HepG2 (cell line): Measurements from ENCODE around the gene SCUBE2. TPM values are rescaled to one million over a fixed set of nuclear protein-coding genes. Genes with fewer than 3 reads are reported as not detected.

Experiments used
- ATAC-seq: fragments of 200-7000 bp; cut with Tn5 transposase; 3 replicates; pipeline ENCODE4 v1.9.1; 2020; ENCODE audit warnings: mild to moderate bottlenecking, moderate library complexity
- BruUV-seq: library from RNA; stranded (reverse); fragments of 400-500 nt; replicated peaks from 2 replicates; lab custom pipeline; 2021; lab: Mats Ljungman, UMichigan
- CTCF ChIA-PET: fragments of 300-600 bp; formaldehyde crosslinking; extraction: SDS; loops from one replicate; lab custom pipeline; 2021; ENCODE audit warnings: low total read pairs, inconsistent platforms, low intra/inter-chr PET ratio; lab: Yijun Ruan, JAX
- POLR2A ChIA-PET: fragments of 350-600 bp; sonication (Branson Sonifier 250); formaldehyde crosslinking; loops from one replicate; lab custom pipeline; 2020; ENCODE audit warnings: antibody characterized with exemption, inconsistent platforms; lab: Yijun Ruan, JAX
- DNase-seq: peaks from one replicate; pipeline ENCODE4 v3.0.0-alpha.2; 2015; ENCODE audit warnings: low spot score
- FAIRE-seq: peaks from 3 replicates; lab custom pipeline; 2011; peaks lifted over from hg19 to GRCh38; lab: Jason Lieb, UNC
- H2AFZ ChIP-seq: one replicate; pipeline ENCODE4 v1.6.1; 2011; ENCODE audit warnings: low read length, inconsistent platforms
- H3K27ac ChIP-seq: fragments of 300-600 bp; 3 replicates; pipeline ENCODE4 v1.8.0; 2011; ENCODE audit warnings: mixed run types, mild to moderate bottlenecking, mixed read lengths, low read length, inconsistent platforms; ENCODE audit not compliant: insufficient read depth; ENCODE audit errors: extremely low read length
- H3K27me3 ChIP-seq, 2 experiments: fragments of 200-600 bp in 1 of 2; 2 replicates in 1 of 2; 3 replicates in 1 of 2; pipeline versions ENCODE4 v1.6.0 to v1.8.0; 2011; ENCODE audit warnings: low read length in 2 of 2, mild to moderate bottlenecking in 2 of 2, moderate library complexity in 2 of 2, inconsistent platforms in 1 of 2; ENCODE audit not compliant: insufficient read depth in 2 of 2, control insufficient read depth in 1 of 2
- H3K36me3 ChIP-seq, 2 experiments: fragments of 200-600 bp in 1 of 2; replicated peaks in 1 of 2; 2 replicates in 1 of 2; 3 replicates in 1 of 2; pipeline versions ENCODE4 v1.5.1 to v1.8.0; 2011; ENCODE audit warnings: low read length in 2 of 2, inconsistent platforms in 1 of 2; ENCODE audit not compliant: insufficient read depth in 2 of 2, control insufficient read depth in 1 of 2
- H3K4me1 ChIP-seq: 2 replicates; pipeline ENCODE4 v1.5.1; 2012; ENCODE audit warnings: low read length, inconsistent platforms; ENCODE audit not compliant: insufficient read depth
- H3K4me2 ChIP-seq: 2 replicates; pipeline ENCODE4 v1.6.0; 2011; ENCODE audit warnings: low read depth, low read length, inconsistent platforms
- H3K4me3 ChIP-seq, 3 experiments: fragments of 200-600 bp in 1 of 3; sonication (generic), shearing (Covaris generic) in 1 of 3; replicated peaks in 1 of 3; 2 replicates each; pipeline ENCODE4 v1.5.1; 2011 to 2016; ENCODE audit warnings: low read length in 3 of 3, inconsistent platforms in 2 of 3, low read depth in 2 of 3, mild to moderate bottlenecking in 2 of 3, control low read depth in 1 of 3, mixed read lengths in 1 of 3; ENCODE audit not compliant: insufficient read depth in 1 of 3
- H3K79me2 ChIP-seq: one replicate; pipeline ENCODE4 v1.6.1; 2011; ENCODE audit warnings: low read length, inconsistent platforms; ENCODE audit not compliant: insufficient read depth
- H3K9ac ChIP-seq: 2 replicates; pipeline ENCODE4 v1.6.0; 2011; ENCODE audit warnings: mild to moderate bottlenecking, low read depth, low read length, inconsistent platforms; ENCODE audit not compliant: insufficient read depth
- H3K9me3 ChIP-seq: 2 replicates; pipeline ENCODE4 v1.5.1; 2012; ENCODE audit warnings: mild to moderate bottlenecking, low read length
- H4K20me1 ChIP-seq: 2 replicates; pipeline ENCODE4 v1.6.0; 2011; ENCODE audit warnings: inconsistent platforms, mild to moderate bottlenecking, low read length, moderate library complexity; ENCODE audit not compliant: insufficient read depth
- BCLAF1 ChIP-seq: fragments of 450-650 bp; IDR thresholded peaks from 2 replicates; pipeline ENCODE4 v1.6.1; 2017; ENCODE audit warnings: mild to moderate bottlenecking
- CERS6 ChIP-seq: sonication (generic); formaldehyde crosslinking; IDR thresholded peaks from 2 replicates; pipeline ENCODE4 v1.5.0; 2020; ENCODE audit warnings: missing genetic modification reagents
- KDM1A ChIP-seq: IDR thresholded peaks from 2 replicates; pipeline ENCODE4 v1.6.1; 2016; ENCODE audit warnings: missing compliant biosample characterization
- PBX3 ChIP-seq: sonication (generic); formaldehyde crosslinking; IDR thresholded peaks from 2 replicates; pipeline ENCODE4 v1.8.1; 2023; ENCODE audit warnings: missing genetic modification reagents, inconsistent platforms, borderline replicate concordance
- SIN3B ChIP-seq: fragments of 150-350 bp; IDR thresholded peaks from 2 replicates; pipeline ENCODE4 v1.6.1; 2014; ENCODE audit warnings: low read length
- THAP9 ChIP-seq: sonication (generic); formaldehyde crosslinking; IDR thresholded peaks from 2 replicates; pipeline ENCODE4; 2020; ENCODE audit warnings: missing genetic modification reagents, mild to moderate bottlenecking, borderline replicate concordance
- ZMYM2 ChIP-seq: sonication (generic); formaldehyde crosslinking; IDR thresholded peaks from 2 replicates; pipeline ENCODE4 v1.8.0; 2022; ENCODE audit warnings: mild to moderate bottlenecking, missing genetic modification reagents
- ZNF24 ChIP-seq: fragments of 450-650 bp; IDR thresholded peaks from 2 replicates; pipeline ENCODE4 v1.6.1; 2017; ENCODE audit warnings: antibody characterized with exemption, mild to moderate bottlenecking
- ZNF441 ChIP-seq: sonication (generic); formaldehyde crosslinking; IDR thresholded peaks from 2 replicates; pipeline ENCODE4 v1.7.0; 2021; ENCODE audit warnings: missing genetic modification reagents, borderline replicate concordance
- ZNF652 ChIP-seq: IDR thresholded peaks from 2 replicates; pipeline ENCODE4 v1.6.1; 2016; ENCODE audit warnings: low read depth, borderline replicate concordance
- ZNF879 ChIP-seq: sonication (generic); formaldehyde crosslinking; IDR thresholded peaks from 2 replicates; pipeline ENCODE4 v1.8.1; 2023; ENCODE audit warnings: missing genetic modification reagents
- WGBS: methylation state at CpG from one replicate; pipeline ENCODE4 v1.1.6; 2017; ENCODE audit warnings: low lambda C conversion rate; 5-methylcytosine and 5-hydroxymethylcytosine counted together
- in situ Hi-C: cut with HindIII; loops from 2 replicates; pipeline ENCODE4 v1.10.0; 2017; ENCODE audit warnings: low pct_unique_long_range_greater_than_20kb; ENCODE audit not compliant: extremely low pct_ligation_motif_present
- intact Hi-C: fragments of 100-400 bp; cut with micrococcal nuclease; formaldehyde crosslinking; loops from one replicate; pipeline ENCODE4 v1.10.0; 2022; ENCODE audit not compliant: unreplicated experiment
- polyA plus RNA-seq, 8 experiments: library from polyadenylated mRNA; depleted of rRNA in 3 of 8; stranded (reverse) in 7 of 8; unstranded in 1 of 8; fragments of >200 nt; fragmentation: Illumina TruSeq in 4 of 8; extraction: Trizol in 4 of 8; gene quantifications; 2 replicates each; pipeline versions ENCODE4 v1.2.1 to v1.2.3, GENCODE V29; 2011 to 2016; ENCODE audit warnings: low read depth in 4 of 8, missing spikeins in 1 of 8, mixed read lengths in 1 of 8; ENCODE audit not compliant: insufficient read depth in 1 of 8
- total RNA-seq, 5 experiments: library from RNA; depleted of rRNA; stranded (reverse); fragments of >200 nt; fragmentation: Illumina TruSeq; extraction: Trizol; gene quantifications; 2 replicates each; pipeline ENCODE4 v1.2.3, GENCODE V29; 2016; ENCODE audit warnings: low read depth in 1 of 5

SCUBE2 gene
- total and polyA plus RNA-seq, 2 of the 13 experiments (the other 11 are each of a cell fraction or from before 2014, with no cell fraction given): 0.09 TPM; not detected in 1

- ATAC-seq (no peak), DNase-seq (no peak), FAIRE-seq (no peak)
- H3K9ac ChIP-seq: no peak overlapping the region
- H3K4me2 ChIP-seq: no peak overlapping the region
- H2AFZ ChIP-seq: no peak overlapping the region
- H3K36me3 ChIP-seq: no peaks in the 10 kb centered on the region
- H3K79me2 ChIP-seq: no peaks in the 10 kb centered on the region
- BruUV-seq: no TSS peak
- no peak overlapping the region for H3K4me3 ChIP-seq
- intact Hi-C loops: no loop called here
- CTCF ChIA-PET: no interaction called here
- in situ Hi-C loops: no loop called here
- POLR2A ChIA-PET: no interaction called here
- H3K27ac ChIP-seq: no peak overlapping the region
- H4K20me1 ChIP-seq: no peaks in the 10 kb centered on the region
- no peaks in the 10 kb centered on the region for H3K9me3 ChIP-seq
- no peaks in the 10 kb centered on the region for H3K4me1 ChIP-seq
- 0% methylated on average over 2 of the region's 2 CpGs for WGBS
- H3K27me3 ChIP-seq: peaks cover 2 to 32% of the 10 kb centered on the region in 2 experiments; a peak in 4 of 5 replicates
- TF ChIP-seq ZNF441 (CRISPR knock-in tag) (no peak), PBX3 (CRISPR knock-in tag) (no peak), BCLAF1 (no peak), KDM1A (CRISPR knock-in tag) (no peak), SIN3B (no peak), ZMYM2 (no peak), ZNF24 (no peak), CERS6 (no peak), ZNF879 (no peak), THAP9 (CRISPR knock-in tag) (no peak), ZNF652 (no peak)
- TF ChIP-seq, all 625 proteins: peak for 0
These were observed 49.7 kb downstream of the SCUBE2 start for GRCh38 chr11:9041747-9042146.
